Lower leg skin (tissue), 4 donors: ENCODE measurements around the gene TRAPPC2L. TPM values are rescaled to one million over a fixed set of nuclear protein-coding genes. Genes with fewer than 3 reads are reported as not detected.

ENCODE experiments used
- DNase-seq, 2 donors: peaks; one replicate each; pipeline ENCODE4 v3.0.0-alpha.2; 2019; ENCODE audit warnings: low spot score in 2 of 2
- H3K4me3 ChIP-seq: fragments of 200-600 bp; sonication (generic); 2 replicates; pipeline ENCODE4 v1.5.1; 2017; ENCODE audit warnings: mild to moderate bottlenecking, low read depth; ENCODE audit not compliant: poor library complexity, severe bottlenecking
- CTCF ChIP-seq, 3 donors: fragments of 450-650 bp; IDR thresholded peaks; one replicate each; pipeline ENCODE4 v1.5.1; 2016; ENCODE audit warnings: antibody characterized with exemption in 3 of 3, mild to moderate bottlenecking in 3 of 3, moderate library complexity in 2 of 3
- POLR2A ChIP-seq, 2 donors: fragments of 450-650 bp; IDR thresholded peaks; one replicate each; pipeline ENCODE4 v1.6.1; 2016 to 2017; ENCODE audit warnings: antibody characterized with exemption in 2 of 2, mild to moderate bottlenecking in 1 of 2, moderate library complexity in 1 of 2
- WGBS, 2 donors: methylation state at CpG; one replicate each; pipeline ENCODE4 v1.1.5; 2018; 5-methylcytosine and 5-hydroxymethylcytosine counted together
- intact Hi-C: fragments of 100-400 bp; cut with DNase I; formaldehyde crosslinking; loops from one replicate; pipeline ENCODE4 v1.15.0; 2023; ENCODE audit warnings: low total_unique reads
- total RNA-seq, 4 donors: library from RNA; depleted of rRNA; stranded (reverse); fragments of >200 nt; gene quantifications; one replicate each; pipeline ENCODE4 v1.1.0, GENCODE V29; 2016

The TRAPPC2L gene
- total RNA-seq, 4 donors from 2014 or later: 29.9 to 43.0 (median 38.6) TPM

- no peak for DNase-seq
- intact Hi-C loops: no loop called here
- no peak for TF ChIP-seq CTCF (IDR thresholded peaks at IDR 0.05)
- TF ChIP-seq POLR2A (IDR thresholded peaks at IDR 0.05): no peak
- 90 to 98% methylated on average over 11 of the region's 13 CpGs for WGBS, 2 donors
- H3K4me3 ChIP-seq: no peak overlapping the region
Measured at GRCh38 chr16:88834670-88835069, 22.3 kb upstream of the TRAPPC2L start.

- H3K4me3 ChIP-seq: no peak overlapping the region
- WGBS, 2 donors: 75 to 79% methylated on average over 11 of the region's 11 CpGs
- TF ChIP-seq POLR2A (IDR thresholded peaks at IDR 0.05): no peak
- no peak for TF ChIP-seq CTCF (IDR thresholded peaks at IDR 0.05)
- intact Hi-C loops: no loop called here
- DNase-seq: no peak
Measured at GRCh38 chr16:88835383-88835782, 21.5 kb upstream of the TRAPPC2L start.

- no peak overlapping the region for H3K4me3 ChIP-seq
- no peak for TF ChIP-seq POLR2A (IDR thresholded peaks at IDR 0.05)
- no peak for TF ChIP-seq CTCF (IDR thresholded peaks at IDR 0.05)
- WGBS, 2 donors: 95 to 96% methylated on average over 33 of the region's 33 CpGs
- intact Hi-C loops: no loop called here
- DNase-seq: no peak
Measured at GRCh38 chr16:88835818-88836217, 21.1 kb upstream of the TRAPPC2L start.

- no peak overlapping the region for H3K4me3 ChIP-seq
- TF ChIP-seq CTCF (IDR thresholded peaks at IDR 0.05) (no peak), POLR2A (IDR thresholded peaks at IDR 0.05) (no peak)
- 93 to 96% methylated on average over 17 of the region's 17 CpGs for WGBS, 2 donors
- no peak for DNase-seq
- intact Hi-C loops: no loop called here
Measured at GRCh38 chr16:88836791-88837190, 20.1 kb upstream of the TRAPPC2L start.

GRCh38 chr16:88837806-88838205 lies 19.1 kb upstream of the TRAPPC2L start:
- 91 to 92% methylated on average over 20 of the region's 20 CpGs for WGBS, 2 donors
- TF ChIP-seq CTCF (IDR thresholded peaks at IDR 0.05): no peak
- H3K4me3 ChIP-seq: no peak overlapping the region
- intact Hi-C loops: no loop called here
- no peak for DNase-seq

GRCh38 chr16:88838566-88838965 lies 18.4 kb upstream of the TRAPPC2L start:
- DNase-seq: no peak
- no peak overlapping the region for H3K4me3 ChIP-seq
- TF ChIP-seq CTCF (IDR thresholded peaks at IDR 0.05) (no peak), POLR2A (IDR thresholded peaks at IDR 0.05) (no peak)
- intact Hi-C loops: no loop called here
- 85 to 90% methylated on average over 19 of the region's 19 CpGs for WGBS, 2 donors
